Measurements from ENCODE around the gene IGF1R. TPM values are rescaled to one million over a fixed set of nuclear protein-coding genes. Genes with fewer than 3 reads are reported as not detected.

The IGF1R gene
- total and polyA plus RNA-seq, 2 experiments from 2014 or later, result 10.8 to 42.9 TPM

GRCh38 chr15:98686983-98687382 lies 38.6 kb downstream of the IGF1R start:
- H3K27me3 ChIP-seq, result no peaks in the 10 kb centered on the region
- H3K9me2 ChIP-seq (replicated peaks; ENCODE audit: insufficient read depth), result no peaks in the 10 kb centered on the region
- no peak overlapping the region for H3K4me3 ChIP-seq
- H3K27ac ChIP-seq, result no peak overlapping the region
- H3K79me2 ChIP-seq, result peaks cover 95% of the 10 kb centered on the region
- H3K4me2 ChIP-seq, result no peak overlapping the region
- no peak overlapping the region for H2AFZ ChIP-seq
- peaks cover 30% of the 10 kb centered on the region for H3K4me1 ChIP-seq (ENCODE audit: insufficient read depth)
- no peaks in the 10 kb centered on the region for H3K9me3 ChIP-seq (ENCODE audit: low read depth)
- no peak for TF ChIP-seq EZH2 (IDR thresholded peaks at IDR 0.05; ENCODE audit: borderline replicate concordance)
- TF ChIP-seq EZH2phosphoT487 (IDR thresholded peaks at IDR 0.05; ENCODE audit: low read depth, severe bottlenecking, unreplicated experiment), result no peak
- TF ChIP-seq CTCF (IDR thresholded peaks at IDR 0.05; ENCODE audit: poor library complexity), result no peak
- H4K20me1 ChIP-seq (ENCODE audit: insufficient read depth, poor library complexity, severe bottlenecking), result peaks cover 74% of the 10 kb centered on the region
- no peak for DNase-seq (ENCODE audit: low spot score)
- no peaks in the 10 kb centered on the region for H3K36me3 ChIP-seq (replicated peaks; ENCODE audit: insufficient read depth, low read depth)
- WGBS (ENCODE audit: low lambda C conversion rate, missing lambda C conversion rate), result 82% methylated on average over 5 of the region's 5 CpGs

- no peaks in the 10 kb centered on the region for H3K27me3 ChIP-seq
- H3K9me2 ChIP-seq (replicated peaks; ENCODE audit: insufficient read depth), result no peaks in the 10 kb centered on the region
- peaks cover 80% of the 10 kb centered on the region for H4K20me1 ChIP-seq (ENCODE audit: insufficient read depth, poor library complexity, severe bottlenecking)
- no peaks in the 10 kb centered on the region for H3K9me3 ChIP-seq (ENCODE audit: low read depth)
- 57% methylated on average over 5 of the region's 5 CpGs for WGBS (ENCODE audit: low lambda C conversion rate, missing lambda C conversion rate)
- no peak overlapping the region for H3K27ac ChIP-seq
- TF ChIP-seq EZH2phosphoT487 (IDR thresholded peaks at IDR 0.05; ENCODE audit: low read depth, severe bottlenecking, unreplicated experiment) (no peak), CTCF (IDR thresholded peaks at IDR 0.05; ENCODE audit: poor library complexity) (no peak), EZH2 (IDR thresholded peaks at IDR 0.05; ENCODE audit: borderline replicate concordance) (no peak)
- no peak overlapping the region for H3K4me3 ChIP-seq
- H3K4me2 ChIP-seq, result no peak overlapping the region
- no peak overlapping the region for H2AFZ ChIP-seq
- H3K4me1 ChIP-seq (ENCODE audit: insufficient read depth), result peaks cover 13% of the 10 kb centered on the region
- no peaks in the 10 kb centered on the region for H3K36me3 ChIP-seq (replicated peaks; ENCODE audit: insufficient read depth, low read depth)
- peaks cover 97% of the 10 kb centered on the region for H3K79me2 ChIP-seq
- no peak for DNase-seq (ENCODE audit: low spot score)
These were observed 41.1 kb downstream of the IGF1R start for GRCh38 chr15:98689431-98689861.

- Histone ChIP-seq H3K9me3 (ENCODE audit: low read depth) (no peaks in the 10 kb centered on the region), H2AFZ (no peak overlapping the region), H4K20me1 (ENCODE audit: insufficient read depth, poor library complexity, severe bottlenecking) (peaks cover 80% of the 10 kb centered on the region), H3K4me1 (ENCODE audit: insufficient read depth) (peaks cover 4% of the 10 kb centered on the region), H3K36me3 (replicated peaks; ENCODE audit: insufficient read depth, low read depth) (no peaks in the 10 kb centered on the region), H3K4me3 (no peak overlapping the region), H3K4me2 (no peak overlapping the region), H3K27ac (no peak overlapping the region), H3K9me2 (replicated peaks; ENCODE audit: insufficient read depth) (no peaks in the 10 kb centered on the region), H3K79me2 (peaks cover 98% of the 10 kb centered on the region), H3K27me3 (no peaks in the 10 kb centered on the region)
- DNase-seq (ENCODE audit: low spot score), result no peak
- WGBS (ENCODE audit: low lambda C conversion rate, missing lambda C conversion rate), result 89% methylated on average over 6 of the region's 6 CpGs
- TF ChIP-seq EZH2 (IDR thresholded peaks at IDR 0.05; ENCODE audit: borderline replicate concordance) (no peak), CTCF (IDR thresholded peaks at IDR 0.05; ENCODE audit: poor library complexity) (no peak), EZH2phosphoT487 (IDR thresholded peaks at IDR 0.05; ENCODE audit: low read depth, severe bottlenecking, unreplicated experiment) (no peak)
These were observed 42.1 kb downstream of the IGF1R start for GRCh38 chr15:98690272-98690950.
